Heart right ventricle (tissue), 16 donors: ENCODE measurements around the gene SEC24C. TPM values are rescaled to one million over a fixed set of nuclear protein-coding genes. Genes with fewer than 3 reads are reported as not detected.
"Not testable (repeated sequence)": the region's sequence is repeated elsewhere in the genome, so short reads cannot be mapped to it uniquely, and the experiment has no call there.

ENCODE experiments used
- ATAC-seq, 8 donors: fragments of 200-7000 bp; cut with Tn5 transposase; one replicate each; pipeline ENCODE4 v1.9.1; 2020; ENCODE audit warnings: mild to moderate bottlenecking in 8 of 8, moderate library complexity in 8 of 8, moderate number of reproducible peaks in 1 of 8
- DNase-seq, 2 donors: peaks; one replicate each; pipeline ENCODE4 v3.0.0-alpha.2; 2020
- H3K27ac ChIP-seq, 10 donors: fragments of 200-600 bp; sonication (generic) in 2 of 10; one replicate each; pipeline versions ENCODE4 v1.5.0 to v1.8.0; 2020 to 2022; ENCODE audit warnings: mild to moderate bottlenecking in 3 of 10
- H3K27me3 ChIP-seq, 7 donors: fragments of 200-600 bp; one replicate each; pipeline ENCODE4 v1.8.0; 2021 to 2022; ENCODE audit warnings: mild to moderate bottlenecking in 2 of 7
- H3K36me3 ChIP-seq, 9 donors: fragments of 200-600 bp; sonication (generic) in 1 of 9; one replicate each; pipeline versions ENCODE4 v1.5.0 to v1.8.0; 2020 to 2022; ENCODE audit warnings: mild to moderate bottlenecking in 2 of 9
- H3K4me1 ChIP-seq, 9 donors: fragments of 200-600 bp; sonication (generic) in 1 of 9; one replicate each; pipeline versions ENCODE4 v1.5.0 to v1.8.0; 2020 to 2022; ENCODE audit warnings: mild to moderate bottlenecking in 4 of 9
- H3K4me3 ChIP-seq, 10 donors: fragments of 200-600 bp; sonication (generic) in 2 of 10; one replicate each; pipeline versions ENCODE4 v1.5.0 to v1.8.0; 2020 to 2022; ENCODE audit warnings: mild to moderate bottlenecking in 7 of 10, moderate library complexity in 2 of 10
- H3K9me3 ChIP-seq, 11 donors: fragments of 200-600 bp in 10 of 11; sonication (generic) in 2 of 11; one replicate each; pipeline versions ENCODE4 v1.5.0 to v1.8.0; 2013 to 2022; ENCODE audit warnings: mild to moderate bottlenecking in 2 of 11, control low read depth in 1 of 11, moderate library complexity in 1 of 11
- CTCF ChIP-seq, 9 donors: fragments of 200-600 bp; sonication (generic) in 2 of 9; IDR thresholded peaks; one replicate each; pipeline versions ENCODE4 v1.5.0 to v1.8.0; 2021 to 2022; ENCODE audit warnings: antibody characterized with exemption in 9 of 9, mild to moderate bottlenecking in 5 of 9, moderate library complexity in 1 of 9
- WGBS, 2 donors: extraction: QIAGEN DNeasy Blood & Tissue Kit; methylation state at CpG; one replicate each; pipeline ENCODE4 v1.1.7; 2013; ENCODE audit warnings: inconsistent platforms in 1 of 2; 5-methylcytosine and 5-hydroxymethylcytosine counted together
- intact Hi-C, 10 donors: fragments of 100-400 bp; cut with DNase I; formaldehyde crosslinking; loops; one replicate each; pipeline versions ENCODE4 v1.11.1 to v1.14.2; 2022
- polyA plus RNA-seq, 2 donors: library from polyadenylated mRNA; stranded (reverse); fragments of 200-250 nt; gene quantifications; one replicate each; pipeline ENCODE4 v1.2.3, GENCODE V29; 2013
- total RNA-seq, 10 donors: library from RNA; stranded (reverse); fragmentation: NEBNext Ultra II Directional in 3 of 10; extraction: Animal tissue kit (Norgen Biotek cat#: 25700) in 3 of 10; gene quantifications; one replicate each; pipeline versions ENCODE4 v1.2.1 to v1.2.4, GENCODE V29; 2021 to 2023
- donor health status: Arrhythmogenic right ventricular cardiomyopathy.
- donor health status: ischemic (EF 13 %, LVEDD 7.1; RV severe dilation, severe dysfunction).
- donor health status: healthy with polysubstance abuse.
- donor health status: DM: no; HTN: yes; CAD: no.
- donor health status: DM: no; HTN: no; CAD: no.
- donor health status: ischemic (EF 25% LVEDD 6.9; RV normal size, moderate dysfunction).
- donor health status: ischemic (EF 25% LVEDD 5.7; RV mildly dilated, moderate dysfunction).
- donor health status: healthy.
- donor health status: DM: yes; HTN: yes; CAD: no.
- donor health status: Ischemic cardiomyopathy.
- donor health status: ischemic (EF 35%, LVEDD 5.7; RV mildly dilated, moderate dysfunction).
- donor health status: nonischemic (EF 11% LVEDD 7.7; RV severe dilation, severe dysfunction).
- donor health status: DM: yes; HTN: yes; CAD: no.
- donor health status: PGD.
- donor health status: ischemic (EF 29% LVEDD 5.4; RV normal size, mild dysfunction).
- donor health status: nonischemic (EF 23%, LVEDD 6.1; RV moderate dilation, normal function).

The SEC24C gene
- total and polyA plus RNA-seq, 12 donors, result 33.4 to 59.7 (median 50.9) TPM

DNA sequence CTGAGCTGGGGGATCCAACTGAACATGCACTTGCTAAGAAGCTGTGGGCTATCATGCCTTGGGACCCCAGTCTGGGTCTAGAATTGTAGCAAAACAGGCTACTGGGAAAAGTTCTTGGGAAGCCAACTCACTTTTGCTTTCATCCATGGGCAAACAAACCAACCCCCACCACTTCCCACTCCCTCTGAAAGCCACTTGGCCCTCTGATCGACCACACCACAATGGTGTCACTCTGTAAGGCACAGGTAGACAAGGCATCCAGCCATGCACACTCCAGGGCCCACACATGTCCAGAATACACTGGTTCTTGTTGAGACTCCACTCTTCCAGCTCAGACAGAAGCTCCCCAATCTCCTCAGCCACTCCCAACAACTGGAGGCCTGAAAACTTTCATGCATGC is 36.0 kb upstream of the SEC24C start:
- H3K4me1 ChIP-seq, H3K27me3 ChIP-seq, intact Hi-C loops, H3K9me3 ChIP-seq, ATAC-seq, H3K27ac ChIP-seq, DNase-seq, H3K4me3 ChIP-seq: not testable (repeated sequence)
- WGBS, 2 donors, result 92 to 97% methylated on average over 1 of the region's 1 CpG
- H3K36me3 ChIP-seq, result peaks cover 0 to 62% (median 3%) of the 10 kb centered on the region in 9 donors

GRCh38 chr10:73711683-73712082 is 32.5 kb upstream of the SEC24C start:
- intact Hi-C loops, result loop anchor here in 1 of 10 donors (10.0 kb wide), 1 partner anchor 57 kb away; the partner anchor contains the start of gene SYNPO2L
- ATAC-seq, H3K4me3 ChIP-seq, H3K27me3 ChIP-seq, H3K9me3 ChIP-seq, H3K27ac ChIP-seq, DNase-seq: not testable (repeated sequence)
- H3K4me1 ChIP-seq, result peaks cover 0 to 12% (median 0%) of the 10 kb centered on the region in 9 donors
- peaks cover 0 to 62% (median 5%) of the 10 kb centered on the region in 9 donors for H3K36me3 ChIP-seq
- 95 to 96% methylated on average over 5 of the region's 5 CpGs for WGBS, 2 donors

DNA sequence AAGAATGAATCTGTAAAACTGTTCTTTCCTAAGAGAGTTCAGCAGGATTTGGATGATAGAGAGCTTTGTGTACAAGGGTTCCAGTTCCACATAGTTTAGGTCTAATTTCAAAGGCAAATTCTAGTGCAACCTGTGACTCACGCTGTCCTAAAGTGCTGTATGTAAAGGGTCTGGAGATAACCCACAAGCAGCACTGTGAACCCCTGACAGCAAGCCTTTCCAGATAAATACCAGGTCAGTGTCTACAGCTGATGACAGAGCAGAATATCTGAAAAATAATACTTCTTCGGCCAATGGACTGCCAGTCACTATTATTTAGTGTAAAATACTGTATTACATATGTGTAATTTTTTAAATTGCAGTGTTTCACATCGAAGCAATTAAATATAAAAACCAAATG is 30.3 kb upstream of the SEC24C start:
- not testable (repeated sequence) for DNase-seq, H3K9me3 ChIP-seq, H3K27me3 ChIP-seq, H3K4me3 ChIP-seq
- WGBS, 2 donors, result 63 to 65% methylated on average over 3 of the region's 3 CpGs
- H3K36me3 ChIP-seq, result peaks cover 0 to 77% (median 20%) of the 10 kb centered on the region in 9 donors
- intact Hi-C loops, result loop anchor here in 1 of 10 donors (10.0 kb wide), 1 partner anchor 59 kb away; the partner anchor contains the start of gene SYNPO2L
- peak in 6 of 8 donors; percentile 34 to 77 (median 58) for ATAC-seq
- H3K4me1 ChIP-seq, result peaks cover 0 to 19% (median 0%) of the 10 kb centered on the region in 9 donors
- H3K27ac ChIP-seq, result peak overlapping the region in 1 of 10 donors; percentile 41

DNA sequence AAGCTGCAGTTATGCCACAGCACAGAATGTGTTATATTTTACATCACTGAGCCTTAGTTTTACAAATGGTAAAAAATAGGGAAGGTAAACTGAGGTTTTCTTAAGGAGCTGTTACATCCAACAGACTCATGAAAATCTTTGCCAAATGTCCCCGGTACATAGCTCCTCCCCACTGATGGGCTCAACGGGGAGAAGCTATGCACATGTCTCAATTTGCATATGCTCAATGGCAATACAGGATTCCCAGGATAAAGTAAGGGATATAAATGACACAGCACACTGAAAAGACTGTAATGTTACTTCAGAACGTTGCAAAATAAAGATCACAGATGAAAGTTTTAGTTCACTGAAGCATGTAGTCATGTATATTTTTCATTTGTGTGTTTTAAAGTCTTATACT is 29.7 kb upstream of the SEC24C start:
- not testable (repeated sequence) for H3K4me3 ChIP-seq, DNase-seq, H3K27me3 ChIP-seq, ATAC-seq, H3K9me3 ChIP-seq
- intact Hi-C loops, result loop anchor here in 1 of 10 donors (10.0 kb wide), 1 partner anchor 60 kb away; the partner anchor contains the start of gene SYNPO2L
- Histone ChIP-seq H3K27ac (peak overlapping the region in 1 of 10 donors; percentile 41), H3K4me1 (peaks cover 0 to 19% (median 0%) of the 10 kb centered on the region in 9 donors), H3K36me3 (peaks cover 0 to 77% (median 22%) of the 10 kb centered on the region in 9 donors)
- 47% methylated on average over 3 of the region's 3 CpGs for WGBS, 2 donors

DNA sequence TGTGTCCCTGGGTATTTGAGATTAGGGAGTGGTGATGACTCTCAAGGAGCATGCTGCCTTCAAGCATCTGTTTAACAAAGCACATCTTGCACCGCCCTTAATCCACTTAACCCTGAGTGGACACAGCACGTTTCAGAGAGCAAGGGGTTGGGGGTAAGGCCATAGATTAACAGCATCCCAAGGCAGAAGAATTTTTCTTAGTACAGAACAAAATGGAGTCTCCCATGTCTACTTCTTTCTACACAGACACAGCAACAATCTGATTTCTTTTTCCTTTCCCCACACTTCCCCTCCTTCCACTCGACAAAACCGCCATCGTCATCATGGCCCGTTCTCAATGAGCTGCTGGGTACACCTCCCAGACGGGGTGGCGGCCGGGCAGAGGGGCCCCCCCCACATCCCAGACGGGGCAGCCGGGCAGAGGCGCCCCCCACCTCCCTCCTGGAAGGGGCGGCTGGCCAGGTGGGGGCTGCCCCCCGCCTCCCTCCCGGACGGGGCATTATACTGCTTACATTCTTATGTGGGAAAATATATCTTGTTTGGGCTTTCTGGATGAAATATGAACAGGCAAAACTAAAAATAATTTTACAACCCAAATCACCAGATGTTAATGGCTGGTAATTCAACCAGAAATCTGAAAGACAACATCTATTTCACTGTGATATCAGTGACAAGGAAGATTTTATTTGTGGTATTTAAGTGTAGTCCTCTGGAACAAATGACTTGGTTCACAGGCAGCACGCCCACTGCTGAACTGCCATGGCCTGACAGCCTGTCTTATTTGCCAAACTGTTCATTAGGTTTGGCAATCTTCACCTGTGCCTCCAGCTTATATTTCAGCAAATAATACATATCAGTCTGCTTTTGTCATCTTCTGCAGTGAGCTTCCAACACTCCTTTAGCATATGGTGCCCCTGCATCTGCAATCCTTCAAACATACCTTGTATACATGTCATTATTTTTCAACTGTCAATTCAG is 28.7 kb upstream of the SEC24C start:
- H3K9me3 ChIP-seq, H3K27me3 ChIP-seq, DNase-seq, H3K4me3 ChIP-seq: not testable (repeated sequence)
- peak in 1 of 8 donors; percentile 60 for ATAC-seq
- peaks cover 0 to 78% (median 30%) of the 10 kb centered on the region in 9 donors for H3K36me3 ChIP-seq
- peaks cover 0 to 27% (median 0%) of the 10 kb centered on the region in 9 donors for H3K4me1 ChIP-seq
- peak overlapping the region in 9 of 10 donors; percentile 21 to 74 (median 47) for H3K27ac ChIP-seq
- 88 to 92% methylated on average over 17 of the region's 17 CpGs for WGBS, 2 donors
- intact Hi-C loops, result loop anchor here in 1 of 10 donors (10.0 kb wide), 1 partner anchor 61 kb away; the partner anchor contains the start of gene SYNPO2L

- no peaks in the 10 kb centered on the region for H3K27me3 ChIP-seq
- DNase-seq (no peak), ATAC-seq (peak in 4 of 8 donors; percentile 65 to 89 (median 68))
- H3K36me3 ChIP-seq, result peaks cover 0 to 80% (median 37%) of the 10 kb centered on the region in 9 donors
- WGBS, 2 donors, result 50 to 63% methylated on average over 1 of the region's 1 CpG
- peak overlapping the region in 9 of 10 donors; percentile 21 to 74 (median 47) for H3K27ac ChIP-seq
- peaks cover 0 to 27% (median 0%) of the 10 kb centered on the region in 9 donors for H3K4me1 ChIP-seq
- TF ChIP-seq CTCF (IDR thresholded peaks at IDR 0.05), result no peak
- no peak overlapping the region for H3K4me3 ChIP-seq
- H3K9me3 ChIP-seq, result no peaks in the 10 kb centered on the region
- intact Hi-C loops, result loop anchor here in 1 of 10 donors (10.0 kb wide), 1 partner anchor 61 kb away; the partner anchor contains the start of gene SYNPO2L
These were observed 27.9 kb upstream of the SEC24C start for GRCh38 chr10:73716251-73716650.
